Fibroblast of skin of scalp (primary cell): Measurements from ENCODE around the gene DNAAF3.
A peak's percentile ranks its signal among the peaks of the same experiment; 100 is the strongest.

Source experiments
- DNase-seq: peaks from one replicate; pipeline ENCODE4 v3.0.0-alpha.2; 2013

DNAAF3 gene

DNA sequence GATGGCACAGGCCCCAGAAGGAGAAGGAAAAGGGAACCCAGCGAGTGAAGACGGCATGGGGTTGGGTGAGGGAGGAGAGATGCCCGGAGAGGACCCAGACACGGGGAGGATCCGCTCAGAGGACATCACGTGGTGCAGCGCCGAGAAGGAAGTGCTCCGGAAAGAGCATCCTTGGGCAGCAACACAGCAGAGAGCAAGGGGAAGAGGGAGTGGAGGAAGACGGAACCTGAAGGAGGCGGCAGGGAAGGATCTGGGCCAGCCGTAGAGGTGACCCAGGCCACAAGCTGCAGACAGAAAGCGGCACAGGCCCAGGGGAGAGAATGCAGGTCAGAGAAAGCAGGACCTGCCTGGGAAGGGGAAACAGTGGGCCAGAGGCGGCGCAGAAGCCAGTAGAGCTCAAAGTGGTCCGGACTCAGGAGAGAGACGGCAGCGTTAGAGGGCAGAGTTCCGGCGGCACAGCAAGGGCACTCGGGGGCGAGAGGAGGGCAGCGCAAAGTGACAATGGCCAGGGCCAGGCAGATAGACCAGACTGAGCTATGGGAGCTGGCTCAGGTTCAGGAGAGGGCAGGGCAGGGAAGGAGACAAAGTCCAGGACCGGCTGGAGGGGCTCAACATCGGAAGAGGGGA, 50.1 kb downstream of the DNAAF3 start:
- peak; percentile 60 for DNase-seq

DNA sequence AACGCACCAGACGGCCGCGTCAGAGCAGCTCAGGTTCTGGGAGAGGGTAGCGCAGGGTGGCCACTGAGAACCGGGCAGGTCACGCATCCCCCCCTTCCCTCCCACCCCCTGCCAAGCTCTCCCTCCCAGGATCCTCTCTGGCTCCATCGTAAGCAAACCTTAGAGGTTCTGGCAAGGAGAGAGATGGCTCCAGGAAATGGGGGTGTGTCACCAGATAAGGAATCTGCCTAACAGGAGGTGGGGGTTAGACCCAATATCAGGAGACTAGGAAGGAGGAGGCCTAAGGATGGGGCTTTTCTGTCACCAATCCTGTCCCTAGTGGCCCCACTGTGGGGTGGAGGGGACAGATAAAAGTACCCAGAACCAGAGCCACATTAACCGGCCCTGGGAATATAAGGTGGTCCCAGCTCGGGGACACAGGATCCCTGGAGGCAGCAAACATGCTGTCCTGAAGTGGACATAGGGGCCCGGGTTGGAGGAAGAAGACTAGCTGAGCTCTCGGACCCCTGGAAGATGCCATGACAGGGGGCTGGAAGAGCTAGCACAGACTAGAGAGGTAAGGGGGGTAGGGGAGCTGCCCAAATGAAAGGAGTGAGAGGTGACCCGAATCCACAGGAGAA, 50.9 kb downstream of the DNAAF3 start:
- no peak for DNase-seq

DNA sequence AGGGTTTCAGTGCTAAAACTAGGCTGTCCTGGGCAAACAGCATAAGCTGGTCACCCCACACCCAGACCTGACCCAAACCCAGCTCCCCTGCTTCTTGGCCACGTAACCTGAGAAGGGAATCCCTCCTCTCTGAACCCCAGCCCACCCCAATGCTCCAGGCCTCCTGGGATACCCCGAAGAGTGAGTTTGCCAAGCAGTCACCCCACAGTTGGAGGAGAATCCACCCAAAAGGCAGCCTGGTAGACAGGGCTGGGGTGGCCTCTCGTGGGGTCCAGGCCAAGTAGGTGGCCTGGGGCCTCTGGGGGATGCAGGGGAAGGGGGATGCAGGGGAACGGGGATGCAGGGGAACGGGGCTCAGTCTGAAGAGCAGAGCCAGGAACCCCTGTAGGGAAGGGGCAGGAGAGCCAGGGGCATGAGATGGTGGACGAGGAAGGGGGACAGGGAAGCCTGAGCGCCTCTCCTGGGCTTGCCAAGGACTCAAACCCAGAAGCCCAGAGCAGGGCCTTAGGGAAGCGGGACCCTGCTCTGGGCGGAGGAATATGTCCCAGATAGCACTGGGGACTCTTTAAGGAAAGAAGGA, 51.8 kb downstream of the DNAAF3 start:
- DNase-seq, result no peak

- peak; percentile 82 for DNase-seq
Observed at GRCh38 chr19:55113570-55114039, 52.8 kb downstream of the DNAAF3 start.

- DNase-seq, result no peak
Observed at GRCh38 chr19:55112777-55113569, 53.4 kb downstream of the DNAAF3 start.

DNA sequence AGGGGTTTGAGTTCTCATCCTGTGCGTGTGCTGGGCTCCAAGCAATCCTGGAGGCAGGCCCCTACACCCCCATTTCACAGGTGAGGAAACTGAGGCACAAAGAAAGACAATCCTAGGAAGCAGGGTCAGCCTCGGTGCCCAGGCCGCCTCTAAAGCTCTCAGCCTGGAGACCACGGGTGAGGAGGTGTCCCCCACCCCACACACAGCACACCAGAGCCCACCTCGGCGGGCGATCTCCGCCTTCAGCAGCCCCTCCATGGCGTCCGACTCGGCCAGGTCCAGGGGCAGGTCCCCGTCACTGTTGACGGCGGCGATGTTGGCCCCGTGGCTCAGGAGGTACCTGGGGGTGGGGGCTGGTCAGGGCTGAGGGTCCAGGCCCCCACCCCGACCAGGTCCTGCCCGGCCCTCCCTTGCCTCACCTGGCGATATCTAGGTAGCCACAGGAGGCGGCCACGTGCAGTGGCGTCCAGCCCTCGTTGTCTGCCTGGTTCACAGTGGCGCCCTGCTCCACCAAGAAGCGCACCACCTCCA, 54.1 kb downstream of the DNAAF3 start:
- no peak for DNase-seq

DNA sequence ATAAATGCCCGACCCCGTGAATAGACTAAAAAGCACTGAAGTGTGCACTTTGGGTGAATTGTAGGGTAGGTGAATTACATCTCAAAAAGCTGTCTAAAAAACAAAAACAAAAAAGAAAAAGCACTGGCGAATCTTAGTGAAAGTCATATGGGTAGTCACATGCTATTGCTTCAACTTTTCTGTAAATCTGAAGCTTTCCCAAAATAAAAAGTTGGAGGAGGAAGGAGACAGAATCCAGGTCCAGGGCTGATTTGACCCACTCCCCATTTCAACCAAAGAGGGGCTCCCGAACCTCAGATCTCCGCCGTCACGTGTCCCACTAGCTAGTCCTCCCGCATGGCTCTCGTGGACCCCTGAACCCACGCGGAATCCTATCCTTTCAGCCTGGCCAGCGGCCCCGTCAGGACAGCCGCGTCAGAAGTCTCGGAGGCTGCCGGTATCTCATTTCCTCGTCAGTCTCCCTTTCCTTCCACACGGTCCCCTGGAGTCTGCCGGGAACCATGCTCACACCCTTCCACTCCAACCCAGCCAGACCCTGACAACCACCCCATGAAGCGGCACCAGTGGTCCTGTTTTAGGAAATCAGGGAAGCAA, 55.1 kb downstream of the DNAAF3 start:
- no peak for DNase-seq

- DNase-seq, result peak; percentile 44
Observed at GRCh38 chr19:55109527-55110291, 56.7 kb downstream of the DNAAF3 start.
